B cell (primary cell): ENCODE results near the gene CCDC187.

Experiments
- EZH2 ChIP-seq: IDR thresholded peaks from 2 replicates; pipeline ENCODE4 v1.6.1; 2012; ENCODE audit warnings: borderline replicate concordance, low read depth, mild to moderate bottlenecking, moderate library complexity, low read length; ENCODE audit not compliant: insufficient read depth, poor library complexity, severe bottlenecking
- TF ChIP-seq, protein P1 (sequence below): fragments of 200-600 bp; IDR thresholded peaks from one replicate; pipeline ENCODE4 v1.8.0; 2022; ENCODE audit warnings: antibody characterized with exemption, mild to moderate bottlenecking

- TF ChIP-seq, protein P1, sequence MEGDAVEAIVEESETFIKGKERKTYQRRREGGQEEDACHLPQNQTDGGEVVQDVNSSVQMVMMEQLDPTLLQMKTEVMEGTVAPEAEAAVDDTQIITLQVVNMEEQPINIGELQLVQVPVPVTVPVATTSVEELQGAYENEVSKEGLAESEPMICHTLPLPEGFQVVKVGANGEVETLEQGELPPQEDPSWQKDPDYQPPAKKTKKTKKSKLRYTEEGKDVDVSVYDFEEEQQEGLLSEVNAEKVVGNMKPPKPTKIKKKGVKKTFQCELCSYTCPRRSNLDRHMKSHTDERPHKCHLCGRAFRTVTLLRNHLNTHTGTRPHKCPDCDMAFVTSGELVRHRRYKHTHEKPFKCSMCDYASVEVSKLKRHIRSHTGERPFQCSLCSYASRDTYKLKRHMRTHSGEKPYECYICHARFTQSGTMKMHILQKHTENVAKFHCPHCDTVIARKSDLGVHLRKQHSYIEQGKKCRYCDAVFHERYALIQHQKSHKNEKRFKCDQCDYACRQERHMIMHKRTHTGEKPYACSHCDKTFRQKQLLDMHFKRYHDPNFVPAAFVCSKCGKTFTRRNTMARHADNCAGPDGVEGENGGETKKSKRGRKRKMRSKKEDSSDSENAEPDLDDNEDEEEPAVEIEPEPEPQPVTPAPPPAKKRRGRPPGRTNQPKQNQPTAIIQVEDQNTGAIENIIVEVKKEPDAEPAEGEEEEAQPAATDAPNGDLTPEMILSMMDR, result no peak
- no peak for TF ChIP-seq EZH2
Observed at GRCh38 chr9:136200424-136200823, 103.5 kb downstream of the CCDC187 start.
